GM21528 (cell line): Measurements from ENCODE around the gene TSPAN14.
"Not testable (repeated sequence)": the region's sequence is repeated elsewhere in the genome, so short reads cannot be mapped to it uniquely, and the experiment has no call there.

Experiments
- ATAC-seq: cut with Tn5 transposase; IDR thresholded peaks from one replicate; pipeline ENCODE4 v1.9.1; 2021; ENCODE audit warnings: mild to moderate bottlenecking, moderate library complexity; ENCODE audit not compliant: unreplicated experiment, low FRiP score

The TSPAN14 gene

DNA sequence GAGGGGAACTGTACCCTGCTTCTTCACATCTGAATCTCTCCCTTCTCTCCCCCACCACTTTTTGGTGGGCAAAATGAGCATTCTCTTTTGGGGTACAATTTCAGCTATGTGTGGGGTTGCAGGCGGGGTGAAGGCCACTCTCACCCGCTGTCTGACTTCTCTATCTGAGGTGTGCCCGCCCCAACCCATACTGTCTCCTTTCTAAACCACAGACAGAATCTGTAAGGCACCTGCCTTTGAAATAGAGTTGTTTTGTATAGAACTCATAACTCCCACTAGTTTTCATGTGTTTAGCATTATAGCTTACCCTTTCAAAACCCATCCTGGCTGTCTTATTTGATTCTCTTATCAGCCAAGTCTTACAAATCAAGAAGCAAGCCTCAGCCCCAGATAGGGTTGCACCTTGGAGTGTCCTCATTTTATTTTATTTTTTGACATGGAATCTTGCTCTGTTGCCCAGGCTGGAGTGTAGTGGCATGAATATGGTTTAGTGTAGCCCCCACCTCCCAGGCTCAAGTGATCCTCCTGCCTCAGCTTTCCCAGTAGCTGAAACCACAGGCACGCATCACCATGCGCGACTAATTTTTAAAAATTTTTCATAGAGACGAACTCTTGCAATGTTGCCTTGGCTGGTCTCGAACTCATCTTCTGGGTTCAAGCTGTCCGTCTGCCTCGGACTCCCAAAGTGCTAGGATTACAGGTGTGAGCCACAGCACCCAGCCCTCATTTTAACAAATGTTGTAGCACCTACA, 11.9 kb downstream of the TSPAN14 start:
- no peak for ATAC-seq

DNA sequence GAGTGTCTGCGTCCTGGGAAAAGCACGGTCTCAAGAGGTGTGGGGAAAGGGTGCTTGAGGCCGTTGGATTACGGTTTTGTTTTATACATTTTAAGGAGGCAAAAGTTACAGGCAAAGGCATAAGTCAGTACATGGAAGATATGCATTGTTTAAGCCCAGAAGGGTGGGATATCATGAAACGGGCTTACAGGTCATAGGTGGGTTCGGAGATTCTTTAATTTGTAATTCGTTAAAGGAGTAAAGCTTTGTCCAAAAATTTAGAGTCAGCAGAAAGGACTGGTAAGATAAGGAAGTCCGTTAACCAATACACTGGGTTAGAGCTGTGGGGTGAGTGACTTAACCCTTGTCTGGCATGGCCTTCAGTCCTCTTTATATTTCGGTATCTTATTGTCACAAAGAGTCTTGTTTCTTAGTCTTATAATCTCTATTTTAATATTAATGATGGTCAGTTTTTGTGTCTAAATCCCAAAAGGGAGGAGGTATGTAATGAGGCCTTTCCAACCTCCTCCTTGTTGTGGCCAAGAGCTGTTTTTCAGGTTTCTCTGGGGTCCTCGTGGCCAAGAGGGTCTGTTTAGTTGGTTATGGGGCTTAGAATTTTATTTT, 12.7 kb downstream of the TSPAN14 start:
- ATAC-seq, result no peak

DNA sequence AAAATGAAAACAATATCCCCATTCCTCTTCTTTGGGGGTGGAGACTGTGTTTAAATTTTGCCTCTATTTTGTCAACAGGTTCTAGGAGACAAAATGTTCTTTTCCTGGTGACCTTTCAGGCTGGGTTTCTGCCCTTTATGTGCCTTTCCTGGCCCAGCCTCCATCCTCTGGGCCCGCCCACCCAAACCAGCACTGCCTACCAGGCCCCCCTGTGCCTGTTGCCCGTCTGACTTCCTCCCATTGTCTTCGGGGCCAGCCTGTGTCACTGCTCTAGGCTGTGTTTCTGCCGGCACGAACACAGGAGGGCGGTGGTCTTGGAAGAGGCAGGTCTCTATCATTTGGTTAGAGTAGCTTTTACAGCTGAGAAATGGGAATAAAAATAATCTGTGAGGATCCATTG, 13.9 kb downstream of the TSPAN14 start:
- no peak for ATAC-seq

DNA sequence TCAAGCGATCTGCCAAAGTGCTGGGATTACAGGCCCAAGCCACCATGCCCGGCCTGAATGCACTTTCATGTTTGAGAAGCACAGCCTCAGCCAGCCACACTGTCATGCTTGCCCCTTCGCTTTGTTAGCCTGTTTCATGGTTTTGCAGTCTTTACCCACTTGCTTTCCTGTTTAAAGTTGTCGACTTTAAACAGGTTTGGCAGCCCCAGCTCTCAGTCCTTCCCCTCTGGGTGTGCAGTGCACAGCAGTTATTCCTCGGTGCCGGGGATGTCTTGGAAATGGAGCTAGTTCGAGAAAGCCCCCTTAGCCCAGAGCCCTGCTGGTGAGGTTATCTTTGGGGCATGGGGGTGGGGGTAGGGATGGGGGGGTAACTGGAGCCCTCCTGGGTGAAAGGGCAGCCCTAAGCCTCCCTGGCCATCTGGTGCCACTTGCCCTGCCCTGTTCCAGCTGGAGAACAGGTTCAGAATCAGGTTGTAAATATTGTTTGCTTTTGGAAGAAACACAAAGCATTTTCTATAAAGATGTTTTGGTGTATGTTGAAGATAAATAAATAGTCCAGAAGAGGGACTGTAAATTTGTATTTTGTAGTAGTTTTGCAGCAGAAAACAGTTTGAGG, 14.8 kb downstream of the TSPAN14 start:
- no peak for ATAC-seq

DNA sequence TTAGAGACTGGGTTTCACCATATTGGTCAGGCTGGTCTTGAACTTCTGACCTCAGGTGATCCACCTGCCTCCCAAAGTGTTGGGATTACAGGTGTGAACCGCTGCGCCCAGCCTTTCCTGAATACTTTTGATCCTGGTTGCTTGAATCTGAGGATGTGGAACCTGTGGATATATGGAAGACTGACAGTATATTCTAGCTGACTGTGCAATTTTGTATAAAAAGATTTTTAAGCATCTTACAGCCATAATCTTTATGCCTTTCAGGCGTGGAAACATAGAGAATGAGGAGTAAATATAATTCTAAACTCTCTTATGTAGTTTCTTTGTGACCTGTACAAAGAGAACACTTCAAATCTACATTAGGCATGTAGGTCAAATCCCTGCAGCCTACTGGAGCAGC, 16.2 kb downstream of the TSPAN14 start:
- ATAC-seq, result no peak

DNA sequence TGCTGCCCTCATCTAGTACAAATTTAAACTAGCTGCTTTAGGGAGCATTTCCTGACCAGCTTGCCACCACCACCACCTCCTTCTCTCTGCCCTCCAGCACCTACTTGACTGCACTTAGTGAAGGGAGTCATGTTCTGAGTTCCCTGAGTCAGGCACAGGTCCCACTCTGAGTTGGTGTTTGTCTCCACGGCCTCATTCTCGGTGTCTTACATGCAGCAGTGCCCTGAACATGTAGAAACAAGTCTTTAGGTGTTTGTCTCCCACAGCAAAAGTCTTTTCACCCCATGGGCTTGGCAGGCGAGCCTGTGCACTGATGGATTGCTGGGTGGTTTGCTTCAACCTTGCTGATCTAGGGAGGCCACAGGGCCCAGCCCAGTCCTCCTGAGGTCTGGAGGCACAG, 16.9 kb downstream of the TSPAN14 start:
- ATAC-seq, result no peak

DNA sequence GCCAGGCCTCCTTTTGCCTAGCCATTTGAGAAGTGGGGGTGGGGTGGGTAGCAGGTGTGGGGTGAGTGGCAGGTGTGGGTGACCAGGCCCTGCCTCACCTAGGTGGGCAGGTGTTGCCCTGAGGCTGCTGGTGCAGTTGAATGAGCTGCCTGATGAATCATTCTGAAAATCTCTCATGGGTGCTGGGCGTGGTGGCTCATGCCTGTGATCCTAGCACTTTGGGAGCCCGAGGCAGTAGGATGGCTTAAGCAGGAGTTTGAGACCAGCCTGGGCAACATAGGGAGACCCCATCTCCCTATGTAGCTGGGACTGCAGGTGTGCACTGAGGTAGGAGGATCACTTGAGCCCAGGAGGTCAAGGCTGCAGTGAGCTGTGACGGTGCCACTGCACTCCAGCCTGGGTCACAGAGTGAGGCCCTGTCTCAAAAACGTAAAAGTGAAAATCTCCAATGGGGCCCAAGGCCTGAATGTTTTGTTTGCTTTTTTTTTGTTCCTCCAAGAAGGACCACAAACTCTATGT, 17.7 kb downstream of the TSPAN14 start:
- ATAC-seq, result peak; percentile 65

DNA sequence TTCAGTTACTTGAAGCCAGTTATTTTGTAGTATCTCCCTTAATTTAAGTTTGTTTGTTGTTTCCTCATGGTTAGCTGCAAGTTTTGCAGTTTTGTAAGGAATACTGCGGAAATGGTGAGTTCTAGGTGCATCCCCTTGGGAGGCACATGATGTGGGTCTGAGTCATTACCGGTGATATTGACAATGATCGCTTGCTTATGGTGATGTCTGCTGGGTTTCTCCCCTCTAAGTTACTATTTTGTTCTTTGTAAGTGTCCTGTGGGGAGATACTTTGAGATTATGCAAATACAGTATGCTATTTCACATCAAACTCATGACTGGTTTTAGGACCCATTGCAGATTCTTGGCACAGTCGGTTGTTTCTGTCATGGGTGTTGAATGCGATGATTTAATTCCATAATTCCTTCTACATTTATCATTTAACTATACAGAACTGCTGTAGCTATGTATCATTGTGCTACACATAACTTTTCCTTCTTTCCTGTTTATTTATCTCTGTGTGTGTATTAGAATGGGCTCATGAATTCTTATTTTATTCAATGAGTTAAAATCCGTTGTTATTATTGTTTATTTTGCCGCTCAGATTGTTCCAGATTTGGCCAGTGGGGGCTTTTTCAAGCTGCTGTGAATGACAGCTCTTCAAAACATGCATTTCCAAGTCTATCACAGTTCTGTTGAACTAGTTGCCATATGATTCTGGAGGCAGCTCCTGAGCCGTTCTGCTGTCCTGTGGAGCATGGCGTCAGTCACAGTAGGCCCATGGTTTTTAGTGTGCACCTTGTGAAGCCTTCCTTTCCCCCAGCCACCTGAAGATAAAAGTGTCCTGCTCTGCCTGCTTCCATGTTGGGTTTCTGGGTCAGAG, 18.4 kb downstream of the TSPAN14 start:
- ATAC-seq, result peak; percentile 91

DNA sequence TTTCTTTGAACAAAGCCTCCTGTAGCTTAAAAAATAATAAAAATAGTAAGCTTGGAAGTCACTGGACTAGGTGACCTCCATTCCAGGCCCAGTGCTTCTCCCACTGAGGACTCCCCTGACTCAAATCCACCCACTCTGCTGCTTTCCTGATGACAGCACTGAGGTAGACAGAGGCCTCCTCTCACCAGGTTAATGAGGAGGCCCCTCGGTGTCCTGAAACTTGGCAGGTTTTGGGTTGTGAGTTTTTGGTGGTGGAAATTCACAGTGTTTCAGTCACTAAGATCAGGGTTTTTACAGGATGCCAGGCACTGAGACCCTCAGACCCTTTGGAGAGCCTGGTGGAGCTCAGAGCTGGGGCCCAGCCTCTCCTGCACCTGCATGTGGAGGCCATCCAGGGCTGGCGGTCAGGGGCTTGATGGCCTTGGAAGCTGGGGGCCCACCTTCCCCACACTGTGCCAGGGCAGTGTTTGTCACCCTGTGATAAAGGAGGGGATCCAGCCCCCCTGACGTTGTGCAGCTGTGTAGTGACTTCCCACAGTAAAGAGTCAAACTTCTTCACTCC, 19.1 kb downstream of the TSPAN14 start:
- ATAC-seq, result no peak

DNA sequence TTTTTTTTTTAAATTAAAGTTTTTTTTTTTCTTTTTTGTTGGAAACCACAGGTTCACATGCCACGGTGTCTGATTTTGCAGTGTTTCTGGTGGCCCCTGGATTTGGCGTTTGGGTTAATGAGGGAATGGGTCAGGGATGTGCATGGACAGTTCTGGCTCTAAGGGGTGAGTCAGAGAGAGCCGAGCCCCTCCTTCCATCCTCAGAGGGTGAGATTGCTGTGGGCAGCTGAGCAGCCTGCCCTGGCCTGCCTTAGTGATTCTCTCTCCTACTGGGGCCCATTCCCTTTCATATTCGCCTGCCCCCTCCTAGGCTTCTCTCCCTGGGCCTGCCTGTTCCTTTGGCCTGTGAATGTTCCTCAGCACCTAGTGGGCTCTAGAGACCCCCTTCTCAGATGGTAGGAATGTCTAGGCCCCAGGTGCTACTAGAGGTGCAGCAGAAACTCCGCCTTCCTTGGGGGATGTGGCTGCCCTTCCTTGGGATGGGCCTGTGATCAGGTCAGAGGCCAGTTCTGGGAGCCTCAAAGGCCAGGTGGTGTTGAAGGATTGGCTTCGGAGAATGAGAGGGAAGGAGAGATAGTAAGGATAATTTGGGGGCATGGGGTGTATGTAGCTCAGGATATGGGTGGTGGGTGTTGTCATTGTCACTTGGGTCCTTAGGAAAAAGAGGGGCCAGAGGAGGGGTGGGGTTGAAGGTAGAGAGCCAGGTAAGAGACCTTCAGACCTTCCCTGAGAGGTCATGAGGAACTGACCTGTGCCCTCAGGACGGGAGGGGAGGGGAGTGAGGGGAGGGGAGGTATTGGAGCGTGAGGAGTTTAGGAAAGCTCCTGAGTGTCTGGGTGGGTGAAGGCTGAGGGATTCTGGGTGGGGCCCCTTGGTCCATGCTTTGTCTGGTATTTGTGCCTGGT, 19.8 kb downstream of the TSPAN14 start:
- no peak for ATAC-seq

DNA sequence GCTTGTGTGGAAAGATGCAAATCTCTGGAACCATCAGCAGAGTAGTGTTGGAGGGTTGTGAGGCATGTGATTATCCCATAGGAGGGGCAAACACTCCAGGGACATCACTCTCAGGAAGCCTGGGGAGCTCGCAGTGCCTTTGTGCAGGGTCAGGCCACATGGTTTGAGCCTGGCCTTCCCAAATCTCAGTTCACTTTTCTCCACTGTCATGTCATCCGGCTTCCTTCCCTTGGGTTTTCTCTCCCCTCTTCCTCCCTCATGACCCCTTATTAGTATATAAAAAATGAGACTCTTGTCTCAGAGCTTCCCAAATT, 20.4 kb downstream of the TSPAN14 start:
- no peak for ATAC-seq

DNA sequence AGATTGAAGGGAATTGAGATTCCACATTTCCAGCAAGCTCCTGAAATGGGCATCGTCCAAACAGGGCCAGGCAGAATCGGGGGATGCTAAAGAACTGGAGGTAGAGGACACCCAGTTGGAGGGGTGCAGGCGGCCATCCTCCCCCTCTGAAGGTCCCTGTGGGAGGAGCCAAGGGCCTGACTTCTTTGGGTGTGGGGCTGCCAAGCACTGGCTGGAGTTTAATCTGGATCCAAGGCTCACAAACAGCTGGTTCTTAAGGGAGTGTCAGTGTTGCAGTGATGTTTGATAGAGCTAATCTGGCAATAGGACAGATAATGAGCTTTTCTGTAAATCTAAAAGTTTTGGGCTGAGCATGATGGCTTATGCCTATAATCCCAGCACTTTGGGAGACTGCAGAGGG, 20.8 kb downstream of the TSPAN14 start:
- ATAC-seq, result no peak

DNA sequence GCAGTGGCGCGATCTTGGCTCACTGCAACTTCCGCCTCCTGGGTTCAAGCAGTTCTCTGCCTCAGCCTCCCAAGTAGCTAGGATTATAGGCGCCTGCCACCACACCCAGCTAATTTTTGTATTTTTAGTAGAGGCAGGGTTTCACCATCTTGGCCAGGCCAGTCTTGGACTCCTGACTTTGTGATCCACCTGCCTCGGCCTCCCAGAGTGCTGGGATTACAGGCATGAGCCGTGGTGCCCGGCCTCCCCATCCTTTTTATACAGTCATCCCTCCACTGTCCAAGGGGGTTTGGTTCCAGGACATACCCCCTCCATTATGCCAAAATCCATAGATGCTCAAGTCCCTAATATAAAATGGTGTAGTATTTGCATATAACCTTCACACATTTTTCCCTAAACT, 21.5 kb downstream of the TSPAN14 start:
- not testable (repeated sequence) for ATAC-seq

DNA sequence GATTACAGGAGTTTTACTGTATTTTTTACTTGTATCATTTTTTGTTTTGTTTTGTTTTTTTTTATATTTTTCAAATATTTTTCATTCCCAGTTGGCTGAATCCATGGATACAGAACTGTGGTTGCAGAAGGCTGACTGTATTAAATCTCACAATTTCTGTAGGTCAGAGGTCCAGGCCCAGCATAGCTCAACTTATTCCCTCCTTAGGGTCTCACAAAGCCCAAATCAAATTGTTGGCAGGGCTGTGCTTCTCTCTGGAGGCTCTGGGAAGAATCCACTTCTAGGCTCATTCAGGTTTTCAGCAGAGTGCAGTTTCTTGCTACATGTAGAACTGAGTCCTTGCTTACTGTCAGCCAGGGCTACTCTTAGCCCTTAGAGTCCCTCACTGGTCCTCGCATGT, 22.6 kb downstream of the TSPAN14 start:
- ATAC-seq, result no peak

DNA sequence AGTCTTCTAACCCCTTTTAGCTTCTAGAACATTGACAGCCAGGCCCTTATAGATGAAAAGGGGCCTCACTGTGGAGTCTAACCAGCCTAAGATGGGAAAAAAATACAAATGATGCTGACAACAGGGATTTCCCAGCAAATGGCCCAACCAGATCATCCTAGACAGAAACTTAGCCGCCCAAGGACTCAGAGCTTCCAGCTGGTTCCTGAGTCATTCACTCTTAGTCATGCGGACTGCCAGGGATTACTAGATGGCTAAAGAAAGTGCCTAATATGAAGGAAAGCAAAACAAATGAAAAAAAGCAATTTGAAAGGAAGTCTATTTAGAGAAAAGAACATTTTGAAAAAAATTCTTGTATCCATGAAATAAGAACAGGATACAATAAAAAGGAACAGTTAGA, 23.7 kb downstream of the TSPAN14 start:
- no peak for ATAC-seq

DNA sequence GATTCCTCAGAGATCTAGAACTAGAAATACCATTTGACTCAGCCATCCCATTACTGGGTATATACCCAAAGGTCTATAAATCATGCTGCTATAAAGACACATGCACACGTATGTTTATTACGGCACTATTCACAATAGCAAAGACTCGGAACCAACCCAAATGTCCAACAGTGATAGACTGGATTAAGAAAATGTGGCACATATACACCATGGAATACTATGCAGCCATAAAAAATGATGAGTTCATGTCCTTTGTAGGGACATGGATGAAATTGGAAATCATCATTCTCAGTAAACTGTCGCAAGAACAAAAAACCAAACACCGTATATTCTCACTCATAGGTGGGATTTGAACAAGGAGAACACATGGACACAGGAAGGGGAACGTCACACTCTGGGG, 26.3 kb downstream of the TSPAN14 start:
- ATAC-seq, result not testable (repeated sequence)

DNA sequence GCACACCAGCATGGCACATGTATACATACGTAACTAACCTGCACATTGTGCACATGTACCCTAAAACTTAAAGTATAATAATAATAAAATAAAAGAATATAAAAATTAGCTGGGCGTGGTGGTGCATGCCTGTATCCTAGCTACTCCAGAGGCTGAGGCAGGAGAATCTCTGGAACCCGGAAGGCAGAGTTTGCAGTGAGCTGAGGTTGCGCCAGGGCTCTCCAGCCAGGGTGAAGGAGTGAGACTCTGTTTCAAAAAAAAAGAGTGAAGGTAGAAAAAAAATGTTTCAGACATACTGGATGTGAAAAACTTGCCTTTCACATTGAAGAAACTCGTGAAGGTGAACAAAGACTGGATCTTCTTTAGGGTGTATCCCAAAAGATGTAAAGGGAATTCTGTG, 26.7 kb downstream of the TSPAN14 start:
- no peak for ATAC-seq

DNA sequence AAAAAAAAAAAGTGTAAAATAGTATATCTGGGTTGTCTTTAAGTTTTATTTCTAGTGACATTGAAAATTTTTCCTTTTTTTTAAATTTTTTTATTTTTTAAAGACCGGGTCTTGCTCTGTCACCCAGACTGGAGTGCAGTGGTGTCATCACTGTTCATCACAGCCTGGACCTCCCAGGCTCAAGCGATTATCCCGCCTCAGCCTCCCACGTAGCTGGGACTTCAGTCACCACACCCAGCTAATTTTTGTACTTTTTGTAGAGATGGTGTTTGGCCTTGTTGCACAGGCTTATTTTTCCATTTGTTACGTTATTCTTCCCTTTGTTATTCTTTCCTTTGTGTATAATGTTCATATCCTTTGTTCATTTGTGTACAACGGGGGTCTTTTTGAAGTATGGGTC, 30.1 kb downstream of the TSPAN14 start:
- no peak for ATAC-seq

DNA sequence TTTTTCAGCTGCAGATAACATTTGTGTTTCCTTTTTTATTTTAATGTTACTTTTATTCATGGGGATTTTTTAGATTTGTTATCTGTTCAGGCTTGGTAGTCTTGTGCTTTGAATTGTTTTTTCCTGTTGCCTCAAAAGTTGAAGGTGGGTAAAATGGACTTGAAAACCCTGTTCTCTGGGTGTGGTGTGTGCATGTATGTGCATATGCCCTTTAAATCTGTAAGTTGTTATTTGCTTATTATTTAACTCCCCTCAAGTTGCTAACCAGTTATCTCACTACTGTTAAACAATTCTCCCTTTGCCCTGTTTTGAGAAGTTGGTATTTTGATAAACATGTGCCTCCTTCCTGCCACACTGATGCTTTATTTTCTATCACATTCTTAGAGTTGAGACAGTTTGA, 30.6 kb downstream of the TSPAN14 start:
- ATAC-seq, result no peak
